Panc1 (cell line): ENCODE data around the gene DHRS3. TPM values are rescaled to one million over a fixed set of nuclear protein-coding genes. Genes with fewer than 3 reads are reported as not detected.

Experiments used
- ATAC-seq: fragments of 200-7000 bp; cut with Tn5 transposase; 2 replicates; pipeline ENCODE4 v1.9.1; 2020; ENCODE audit warnings: mild to moderate bottlenecking, moderate library complexity
- BruUV-seq: library from RNA; stranded (reverse); fragments of 400-500 nt; replicated peaks from 2 replicates; lab custom pipeline; 2021; lab: Mats Ljungman, UMichigan
- CTCF ChIA-PET: fragments of 300-600 bp; sonication (Branson Sonifier 250); formaldehyde crosslinking; loops from one replicate; lab custom pipeline; 2022; ENCODE audit warnings: antibody characterized with exemption; lab: Charles Lee
- POLR2A ChIA-PET: fragments of 300-600 bp; sonication (Branson Sonifier 250); formaldehyde crosslinking; loops from one replicate; lab custom pipeline; 2022; ENCODE audit warnings: antibody characterized with exemption; lab: Charles Lee
- DNase-seq: peaks from one replicate; pipeline ENCODE4 v3.0.0-alpha.2; 2010; ENCODE audit warnings: low read depth, low spot score
- H3K27ac ChIP-seq: 2 replicates; pipeline ENCODE4 v1.5.1; 2011; ENCODE audit warnings: mild to moderate bottlenecking, low read length, inconsistent platforms
- H3K27me3 ChIP-seq: fragments of 200-500 bp; sonication (Bioruptor generic); 2 replicates; pipeline ENCODE4 v1.6.0; 2014; ENCODE audit warnings: low read length, inconsistent platforms; ENCODE audit not compliant: control insufficient read depth, insufficient read depth
- H3K36me3 ChIP-seq: fragments of 200-500 bp; sonication (Bioruptor generic); 2 replicates; pipeline ENCODE4 v1.5.1; 2014; ENCODE audit warnings: inconsistent platforms, mild to moderate bottlenecking, low read length, moderate library complexity; ENCODE audit not compliant: control insufficient read depth, insufficient read depth
- H3K4me1 ChIP-seq: 2 replicates; pipeline ENCODE4 v1.5.1; 2011; ENCODE audit warnings: inconsistent platforms, mild to moderate bottlenecking, low read length, moderate library complexity; ENCODE audit not compliant: control insufficient read depth, insufficient read depth
- H3K4me3 ChIP-seq, 2 experiments: 2 replicates each; pipeline ENCODE4 v1.5.1; 2011 to 2012; ENCODE audit warnings: low read depth in 2 of 2, low read length in 2 of 2, mild to moderate bottlenecking in 2 of 2, inconsistent platforms in 1 of 2, moderate library complexity in 1 of 2
- H3K9me3 ChIP-seq: fragments of 200-500 bp; sonication (Bioruptor generic); 2 replicates; pipeline ENCODE4 v1.5.1; 2014; ENCODE audit warnings: low read depth, mild to moderate bottlenecking, inconsistent platforms, low read length, moderate library complexity; ENCODE audit not compliant: control insufficient read depth, insufficient read depth
- POLR2AphosphoS5 ChIP-seq: IDR thresholded peaks from 2 replicates; pipeline ENCODE4 v1.6.1; 2012; ENCODE audit warnings: mild to moderate bottlenecking, low read depth, low read length, moderate library complexity
- SIN3A ChIP-seq: IDR thresholded peaks from 2 replicates; pipeline ENCODE4 v1.6.1; 2012; ENCODE audit warnings: low read depth, mild to moderate bottlenecking, low read length, moderate library complexity, borderline replicate concordance; ENCODE audit not compliant: insufficient read depth
- TCF7L2 ChIP-seq: IDR thresholded peaks from 2 replicates; pipeline ENCODE4 v1.6.1; 2011; ENCODE audit warnings: mild to moderate bottlenecking, low read depth, low read length, inconsistent platforms
- in situ Hi-C: cut with HindIII; loops from 2 replicates; pipeline ENCODE4 v1.10.0; 2016; ENCODE audit warnings: low sequenced_read_pairs, low pct_unique_long_range_greater_than_20kb
- intact Hi-C: fragments of 100-400 bp; cut with micrococcal nuclease; formaldehyde crosslinking; loops from one replicate; pipeline ENCODE4 v1.10.0; 2022; ENCODE audit not compliant: unreplicated experiment
- total RNA-seq: library from RNA; stranded (reverse); gene quantifications from one replicate; pipeline ENCODE4 v1.2.1, GENCODE V29; 2021; ENCODE audit not compliant: unreplicated experiment
- TF ChIP-seq, protein P1 (sequence below): fragments of 450-650 bp; IDR thresholded peaks from 2 replicates; pipeline ENCODE4 v1.5.1; 2017; ENCODE audit warnings: mild to moderate bottlenecking
- TF ChIP-seq, protein P2 (sequence below), 2 experiments: IDR thresholded peaks; 2 replicates each; pipeline ENCODE4 v1.6.1; 2011 to 2012; ENCODE audit warnings: low read depth in 2 of 2, control low read depth in 1 of 2, low read length in 1 of 2, mild to moderate bottlenecking in 1 of 2, moderate library complexity in 1 of 2; ENCODE audit not compliant: insufficient read depth in 1 of 2

DHRS3 gene
- total RNA-seq, 1 experiment from 2014 or later = 113 TPM

DNA sequence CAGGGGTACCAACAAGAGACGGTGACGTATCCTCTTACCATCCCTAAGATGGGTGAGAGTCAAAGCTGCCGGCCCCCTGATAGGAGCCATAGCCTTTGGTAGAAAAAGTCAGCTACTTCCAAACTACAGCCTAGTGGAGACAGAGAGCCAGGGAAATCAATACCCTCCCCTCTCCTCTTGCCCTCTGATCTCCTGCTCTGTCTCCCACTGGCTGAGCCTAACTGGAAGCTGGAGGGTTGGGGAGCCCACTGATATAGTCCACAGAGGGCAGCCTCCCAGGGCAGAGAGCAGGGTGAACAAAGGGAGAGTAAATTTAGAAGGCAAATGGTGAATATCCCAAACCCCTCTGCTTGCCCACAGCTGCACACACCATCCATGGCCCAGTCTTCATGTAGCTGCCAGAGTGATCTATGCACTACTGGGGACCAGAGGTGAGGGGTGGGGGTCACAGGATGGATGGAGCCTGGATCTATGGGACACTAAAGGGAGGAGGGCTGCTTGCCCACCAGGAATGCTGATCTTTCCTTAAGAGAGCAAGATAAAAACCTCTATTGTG, 80.0 kb downstream of the DHRS3 start:
- BruUV-seq = no TSS peak
- DNase-seq (no peak), ATAC-seq (no peak)
- ChIA-PET CTCF (no interaction called here), POLR2A (no interaction called here)
- in situ Hi-C loops (no loop called here), intact Hi-C loops (no loop called here)
- H3K9me3 ChIP-seq = no peaks in the 10 kb centered on the region
- no peaks in the 10 kb centered on the region for H3K27me3 ChIP-seq
- peaks cover 32% of the 10 kb centered on the region for H3K4me1 ChIP-seq
- peak overlapping the region; percentile 85 for H3K27ac ChIP-seq
- H3K36me3 ChIP-seq = no peaks in the 10 kb centered on the region
- H3K4me3 ChIP-seq = no peak overlapping the region
- no peak for TF ChIP-seq POLR2AphosphoS5
- TF ChIP-seq, protein P1, sequence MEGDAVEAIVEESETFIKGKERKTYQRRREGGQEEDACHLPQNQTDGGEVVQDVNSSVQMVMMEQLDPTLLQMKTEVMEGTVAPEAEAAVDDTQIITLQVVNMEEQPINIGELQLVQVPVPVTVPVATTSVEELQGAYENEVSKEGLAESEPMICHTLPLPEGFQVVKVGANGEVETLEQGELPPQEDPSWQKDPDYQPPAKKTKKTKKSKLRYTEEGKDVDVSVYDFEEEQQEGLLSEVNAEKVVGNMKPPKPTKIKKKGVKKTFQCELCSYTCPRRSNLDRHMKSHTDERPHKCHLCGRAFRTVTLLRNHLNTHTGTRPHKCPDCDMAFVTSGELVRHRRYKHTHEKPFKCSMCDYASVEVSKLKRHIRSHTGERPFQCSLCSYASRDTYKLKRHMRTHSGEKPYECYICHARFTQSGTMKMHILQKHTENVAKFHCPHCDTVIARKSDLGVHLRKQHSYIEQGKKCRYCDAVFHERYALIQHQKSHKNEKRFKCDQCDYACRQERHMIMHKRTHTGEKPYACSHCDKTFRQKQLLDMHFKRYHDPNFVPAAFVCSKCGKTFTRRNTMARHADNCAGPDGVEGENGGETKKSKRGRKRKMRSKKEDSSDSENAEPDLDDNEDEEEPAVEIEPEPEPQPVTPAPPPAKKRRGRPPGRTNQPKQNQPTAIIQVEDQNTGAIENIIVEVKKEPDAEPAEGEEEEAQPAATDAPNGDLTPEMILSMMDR = no peak
- no peak for TF ChIP-seq TCF7L2
- TF ChIP-seq SIN3A = no peak
- TF ChIP-seq, protein P2, sequence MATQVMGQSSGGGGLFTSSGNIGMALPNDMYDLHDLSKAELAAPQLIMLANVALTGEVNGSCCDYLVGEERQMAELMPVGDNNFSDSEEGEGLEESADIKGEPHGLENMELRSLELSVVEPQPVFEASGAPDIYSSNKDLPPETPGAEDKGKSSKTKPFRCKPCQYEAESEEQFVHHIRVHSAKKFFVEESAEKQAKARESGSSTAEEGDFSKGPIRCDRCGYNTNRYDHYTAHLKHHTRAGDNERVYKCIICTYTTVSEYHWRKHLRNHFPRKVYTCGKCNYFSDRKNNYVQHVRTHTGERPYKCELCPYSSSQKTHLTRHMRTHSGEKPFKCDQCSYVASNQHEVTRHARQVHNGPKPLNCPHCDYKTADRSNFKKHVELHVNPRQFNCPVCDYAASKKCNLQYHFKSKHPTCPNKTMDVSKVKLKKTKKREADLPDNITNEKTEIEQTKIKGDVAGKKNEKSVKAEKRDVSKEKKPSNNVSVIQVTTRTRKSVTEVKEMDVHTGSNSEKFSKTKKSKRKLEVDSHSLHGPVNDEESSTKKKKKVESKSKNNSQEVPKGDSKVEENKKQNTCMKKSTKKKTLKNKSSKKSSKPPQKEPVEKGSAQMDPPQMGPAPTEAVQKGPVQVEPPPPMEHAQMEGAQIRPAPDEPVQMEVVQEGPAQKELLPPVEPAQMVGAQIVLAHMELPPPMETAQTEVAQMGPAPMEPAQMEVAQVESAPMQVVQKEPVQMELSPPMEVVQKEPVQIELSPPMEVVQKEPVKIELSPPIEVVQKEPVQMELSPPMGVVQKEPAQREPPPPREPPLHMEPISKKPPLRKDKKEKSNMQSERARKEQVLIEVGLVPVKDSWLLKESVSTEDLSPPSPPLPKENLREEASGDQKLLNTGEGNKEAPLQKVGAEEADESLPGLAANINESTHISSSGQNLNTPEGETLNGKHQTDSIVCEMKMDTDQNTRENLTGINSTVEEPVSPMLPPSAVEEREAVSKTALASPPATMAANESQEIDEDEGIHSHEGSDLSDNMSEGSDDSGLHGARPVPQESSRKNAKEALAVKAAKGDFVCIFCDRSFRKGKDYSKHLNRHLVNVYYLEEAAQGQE (IDR thresholded peaks at IDR 0.05; ENCODE audit: insufficient read depth in 1 of 2, low read depth in 2 of 2, low read length in 1 of 2) = no peak

DNA sequence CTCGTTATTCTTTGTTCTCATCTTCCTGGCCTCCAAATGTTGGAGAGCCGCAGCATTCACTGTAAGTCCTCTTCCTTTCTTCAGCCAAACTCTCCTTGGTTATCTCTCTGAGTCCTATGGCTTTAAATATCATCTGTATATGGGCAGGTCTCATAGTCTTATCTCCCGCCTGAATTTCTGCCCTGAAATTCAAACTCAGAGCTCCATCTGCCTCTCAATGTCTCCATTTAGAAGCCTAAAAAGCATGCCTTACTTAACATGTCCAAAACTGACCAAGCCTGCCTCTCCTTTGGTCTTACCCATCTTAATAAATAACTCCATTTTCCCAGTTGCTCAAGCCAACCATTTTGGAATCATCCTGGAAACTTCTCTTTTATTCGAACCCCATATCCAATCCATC, 80.7 kb downstream of the DHRS3 start:
- DNase-seq (no peak), ATAC-seq (no peak)
- POLR2A ChIA-PET = no interaction called here
- CTCF ChIA-PET = no interaction called here
- peaks cover 29% of the 10 kb centered on the region for H3K4me1 ChIP-seq
- H3K9me3 ChIP-seq = no peaks in the 10 kb centered on the region
- TF ChIP-seq TCF7L2 (no peak), SIN3A (no peak), POLR2AphosphoS5 (no peak)
- TF ChIP-seq, protein P1 = no peak
- TF ChIP-seq, protein P2 (IDR thresholded peaks at IDR 0.05; ENCODE audit: insufficient read depth in 1 of 2, low read depth in 2 of 2, low read length in 1 of 2) = no peak
- H3K4me3 ChIP-seq = no peak overlapping the region
- BruUV-seq = no TSS peak
- peak overlapping the region; percentile 85 for H3K27ac ChIP-seq
- in situ Hi-C loops = no loop called here
- intact Hi-C loops = no loop called here
- H3K27me3 ChIP-seq = no peaks in the 10 kb centered on the region
- no peaks in the 10 kb centered on the region for H3K36me3 ChIP-seq
